ENCODE data around the gene METTL26. TPM values are rescaled to one million over a fixed set of nuclear protein-coding genes. Genes with fewer than 3 reads are reported as not detected.

Gene METTL26
- total RNA-seq, 4 donors from 2014 or later = 69.6 to 105 (median 79.9) TPM

GRCh38 chr16:640614-641013 is 4.5 kb upstream of the METTL26 start:
- Histone ChIP-seq H3K4me1 (peaks cover 17 to 64% (median 27%) of the 10 kb centered on the region in 3 donors), H3K27ac (peak overlapping the region in 1 of 4 donors; percentile 76), H3K9me3 (no peaks in the 10 kb centered on the region), H3K36me3 (no peaks in the 10 kb centered on the region), H3K4me3 (peak overlapping the region in 1 of 4 donors; percentile 68), H3K27me3 (no peaks in the 10 kb centered on the region)
- intact Hi-C loops (cut with DNase I) = no loop called here
- no peak for TF ChIP-seq POLR2A (IDR thresholded peaks at IDR 0.05)
- TF ChIP-seq, protein P1, sequence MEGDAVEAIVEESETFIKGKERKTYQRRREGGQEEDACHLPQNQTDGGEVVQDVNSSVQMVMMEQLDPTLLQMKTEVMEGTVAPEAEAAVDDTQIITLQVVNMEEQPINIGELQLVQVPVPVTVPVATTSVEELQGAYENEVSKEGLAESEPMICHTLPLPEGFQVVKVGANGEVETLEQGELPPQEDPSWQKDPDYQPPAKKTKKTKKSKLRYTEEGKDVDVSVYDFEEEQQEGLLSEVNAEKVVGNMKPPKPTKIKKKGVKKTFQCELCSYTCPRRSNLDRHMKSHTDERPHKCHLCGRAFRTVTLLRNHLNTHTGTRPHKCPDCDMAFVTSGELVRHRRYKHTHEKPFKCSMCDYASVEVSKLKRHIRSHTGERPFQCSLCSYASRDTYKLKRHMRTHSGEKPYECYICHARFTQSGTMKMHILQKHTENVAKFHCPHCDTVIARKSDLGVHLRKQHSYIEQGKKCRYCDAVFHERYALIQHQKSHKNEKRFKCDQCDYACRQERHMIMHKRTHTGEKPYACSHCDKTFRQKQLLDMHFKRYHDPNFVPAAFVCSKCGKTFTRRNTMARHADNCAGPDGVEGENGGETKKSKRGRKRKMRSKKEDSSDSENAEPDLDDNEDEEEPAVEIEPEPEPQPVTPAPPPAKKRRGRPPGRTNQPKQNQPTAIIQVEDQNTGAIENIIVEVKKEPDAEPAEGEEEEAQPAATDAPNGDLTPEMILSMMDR (IDR thresholded peaks at IDR 0.05) = no peak
- WGBS, 2 donors = no CpG with 5 or more reads among the region's 5 CpGs
- DNase-seq = no peak

GRCh38 chr16:638836-639235 is 2.7 kb upstream of the METTL26 start:
- intact Hi-C loops (cut with DNase I) = no loop called here
- Histone ChIP-seq H3K9me3 (no peaks in the 10 kb centered on the region), H3K27me3 (no peaks in the 10 kb centered on the region), H3K4me1 (peaks cover 28 to 61% (median 35%) of the 10 kb centered on the region in 3 donors), H3K27ac (no peak overlapping the region), H3K36me3 (peaks cover 0 to 12% (median 5%) of the 10 kb centered on the region in 3 donors), H3K4me3 (no peak overlapping the region)
- no peak for TF ChIP-seq POLR2A (IDR thresholded peaks at IDR 0.05)
- TF ChIP-seq, protein P1 (IDR thresholded peaks at IDR 0.05) = no peak
- no peak for DNase-seq
- 70 to 93% methylated on average over 2 to 5 of the region's 9 CpGs for WGBS, 2 donors

DNA sequence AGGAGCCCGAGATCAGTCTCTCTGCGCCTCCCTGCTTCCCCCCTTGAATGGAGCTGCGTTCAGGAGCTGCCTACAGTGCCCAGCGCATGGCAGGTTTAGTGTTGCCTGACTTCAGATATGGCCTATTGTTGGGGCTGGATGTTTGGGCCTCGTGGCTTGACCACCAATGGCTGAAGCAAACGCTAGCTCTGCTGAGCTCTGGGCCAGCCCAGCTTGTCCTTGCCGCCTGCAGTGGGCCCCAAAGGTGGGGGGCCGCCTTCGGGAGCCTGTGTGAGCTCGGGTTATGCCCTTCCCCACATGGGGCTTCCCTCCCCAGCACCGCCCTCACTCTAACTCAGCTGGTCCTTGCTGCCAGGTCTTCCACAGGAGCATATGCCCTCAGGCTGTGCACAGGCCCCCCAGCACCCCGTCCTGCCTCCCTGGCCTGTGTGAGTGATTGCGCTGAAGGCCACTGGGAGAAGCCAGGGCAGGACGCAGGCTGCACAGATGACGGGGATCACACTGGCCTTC is 2.0 kb upstream of the METTL26 start:
- Histone ChIP-seq H3K27me3 (no peaks in the 10 kb centered on the region), H3K36me3 (peaks cover 0 to 20% (median 9%) of the 10 kb centered on the region in 3 donors), H3K9me3 (no peaks in the 10 kb centered on the region), H3K4me1 (peaks cover 25 to 53% (median 32%) of the 10 kb centered on the region in 3 donors), H3K27ac (peak overlapping the region in 3 of 4 donors; percentile 68 to 99 (median 95)), H3K4me3 (no peak overlapping the region)
- DNase-seq = no peak
- WGBS, 2 donors = 80 to 100% methylated on average over 1 to 5 of the region's 15 CpGs
- TF ChIP-seq POLR2A (IDR thresholded peaks at IDR 0.05) = no peak
- TF ChIP-seq, protein P1 (IDR thresholded peaks at IDR 0.05) = no peak
- intact Hi-C loops (cut with DNase I) = no loop called here

- Histone ChIP-seq H3K9me3 (no peaks in the 10 kb centered on the region), H3K4me3 (peak overlapping the region; percentile 72 to 93 (median 82)), H3K36me3 (peaks cover 0 to 27% (median 9%) of the 10 kb centered on the region in 3 donors), H3K27ac (peak overlapping the region; percentile 85 to 99 (median 96)), H3K27me3 (no peaks in the 10 kb centered on the region), H3K4me1 (peaks cover 18 to 46% (median 25%) of the 10 kb centered on the region in 3 donors)
- 5 to 86% methylated on average over 3 to 9 of the region's 53 CpGs for WGBS, 2 donors
- intact Hi-C loops (cut with DNase I) = no loop called here
- TF ChIP-seq, protein P1 (IDR thresholded peaks at IDR 0.05) = no peak
- no peak for TF ChIP-seq POLR2A (IDR thresholded peaks at IDR 0.05)
- no peak for DNase-seq
Measured at GRCh38 chr16:637081-638018, 1.2 kb upstream of the METTL26 start.
